Epithelial cell of proximal tubule (primary cell): ENCODE data around the gene TRIM15. TPM values are rescaled to one million over a fixed set of nuclear protein-coding genes. Genes with fewer than 3 reads are reported as not detected.

Experiments used
- DNase-seq: peaks from one replicate; pipeline ENCODE4 v3.0.0-alpha.2; 2011; ENCODE audit warnings: low read depth
- H3K4me3 ChIP-seq: 2 replicates; pipeline ENCODE4 v1.5.1; 2011; ENCODE audit warnings: low read depth, mild to moderate bottlenecking, low read length
- CTCF ChIP-seq: conservative IDR thresholded peaks from 2 replicates; pipeline ENCODE4 v1.5.1; 2012; ENCODE audit warnings: low read depth, mild to moderate bottlenecking, low read length
- total RNA-seq: library from RNA; depleted of rRNA; stranded (reverse); fragments of >200 nt; gene quantifications from 2 replicates; pipeline ENCODE4 v1.2.3, GENCODE V29; 2015

Gene TRIM15
- total RNA-seq, 1 donor from 2014 or later: not detected

- no peak for TF ChIP-seq CTCF
- DNase-seq: no peak
- H3K4me3 ChIP-seq: no peak overlapping the region
These were observed 10.3 kb upstream of the TRIM15 start for GRCh38 chr6:30152910-30153610.

DNA sequence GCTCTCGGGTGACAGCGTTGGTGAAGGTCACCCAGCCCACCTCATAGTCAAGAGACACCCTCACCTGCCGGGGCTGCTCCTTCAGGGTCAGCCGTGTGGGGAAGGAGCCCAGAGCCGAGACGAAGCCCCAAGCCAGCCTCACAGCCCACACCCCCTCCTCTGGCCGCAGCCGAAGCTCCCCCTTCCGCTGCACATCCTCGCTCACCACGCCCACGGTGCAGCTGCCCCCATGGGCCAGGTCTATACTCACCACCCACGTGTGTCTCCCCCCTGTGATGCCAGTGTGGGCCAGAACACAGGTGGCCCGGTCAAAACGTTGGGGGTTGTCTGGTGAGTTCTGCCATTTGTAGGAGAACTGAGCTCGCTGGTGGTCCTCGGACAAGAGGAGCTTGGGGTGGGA, 9.3 kb upstream of the TRIM15 start:
- H3K4me3 ChIP-seq: no peak overlapping the region
- DNase-seq: no peak
- no peak for TF ChIP-seq CTCF

DNA sequence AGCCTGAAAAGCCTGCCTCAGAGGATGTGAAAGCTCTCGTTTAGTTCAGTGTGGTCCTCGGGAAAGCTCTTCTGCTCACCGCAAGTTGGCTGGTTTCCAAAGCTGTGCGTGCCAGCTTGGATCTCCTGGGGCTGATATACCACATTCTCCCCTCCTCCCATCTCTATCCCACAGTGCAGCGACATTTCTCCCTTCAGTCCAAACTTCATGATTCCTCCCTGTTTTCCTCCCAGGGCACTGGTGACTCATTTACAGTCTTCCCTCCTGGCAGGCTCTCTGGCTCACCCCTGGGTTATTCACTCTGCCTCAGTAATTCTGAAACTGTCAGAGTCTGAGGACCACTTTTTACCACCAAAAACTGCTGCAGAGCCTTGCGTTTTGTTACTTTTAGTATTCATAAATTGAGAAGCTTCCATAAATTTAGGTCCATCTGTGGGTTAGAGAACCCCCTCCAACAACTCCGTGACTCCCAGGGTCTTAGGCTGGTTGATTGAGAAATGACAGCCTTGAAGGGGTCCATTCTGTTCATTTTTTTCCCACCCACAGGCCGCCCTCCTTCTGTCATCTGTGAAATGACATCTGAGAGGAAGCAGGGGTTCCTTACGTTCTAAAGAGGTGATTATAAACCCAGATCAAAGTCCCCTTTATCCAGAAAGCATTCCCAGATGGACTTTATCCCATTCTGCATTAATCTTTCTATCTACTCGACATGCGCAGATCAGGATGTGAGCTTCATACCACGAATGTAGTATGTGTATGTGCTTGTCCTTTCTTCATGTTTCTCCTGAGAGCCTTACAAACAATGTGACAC, 8.4 kb upstream of the TRIM15 start:
- no peak overlapping the region for H3K4me3 ChIP-seq
- DNase-seq: peak; percentile 66
- no peak for TF ChIP-seq CTCF

- H3K4me3 ChIP-seq: no peak overlapping the region
- no peak for DNase-seq
- no peak for TF ChIP-seq CTCF
These were observed 7.7 kb upstream of the TRIM15 start for GRCh38 chr6:30155520-30156261.

DNA sequence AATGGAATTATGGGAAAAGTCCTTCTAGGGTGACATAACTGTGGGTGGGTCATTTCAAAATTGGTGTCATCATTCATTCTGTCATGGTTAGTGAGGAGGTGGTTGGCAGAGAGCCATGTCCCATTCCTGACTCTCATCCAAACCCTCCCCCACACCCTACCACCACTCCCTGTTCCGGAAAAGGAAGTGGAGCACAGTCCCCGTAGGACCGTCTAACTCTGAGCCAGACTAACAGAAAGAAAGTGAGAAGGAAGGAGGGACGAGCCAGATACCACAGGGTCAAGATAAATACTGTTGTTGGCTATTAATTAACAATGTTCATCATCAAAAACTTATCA, 7.1 kb upstream of the TRIM15 start:
- TF ChIP-seq CTCF: no peak
- DNase-seq: no peak
- no peak overlapping the region for H3K4me3 ChIP-seq

DNA sequence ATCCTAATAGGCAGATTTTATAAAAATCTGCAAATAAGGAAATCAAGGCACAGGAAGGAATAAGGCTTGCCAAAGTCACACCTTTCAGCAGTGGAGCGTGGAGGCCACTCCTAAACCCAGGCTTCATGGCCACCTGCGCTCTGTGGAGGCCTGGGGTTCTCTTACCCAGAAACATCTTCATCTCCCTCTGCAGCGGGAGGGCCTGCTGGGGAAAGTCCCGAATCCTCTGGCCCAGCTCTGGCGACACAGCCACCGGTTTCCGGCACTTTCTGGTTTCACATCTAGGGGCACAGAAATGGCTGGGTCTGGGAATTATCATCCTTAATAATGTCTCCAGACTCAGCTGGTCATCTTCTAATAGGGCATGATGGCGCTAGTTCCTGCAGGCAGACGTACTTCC, 6.6 kb upstream of the TRIM15 start:
- no peak for DNase-seq
- no peak for TF ChIP-seq CTCF
- no peak overlapping the region for H3K4me3 ChIP-seq
